H1 (cell line): ENCODE data around the gene AGO3. TPM values are rescaled to one million over a fixed set of nuclear protein-coding genes. Genes with fewer than 3 reads are reported as not detected.

ENCODE experiments used
- EP300 ChIP-seq, 2 experiments: IDR thresholded peaks; 1 replicate in 1 of 2; 2 replicates in 1 of 2; pipeline ENCODE4 v1.6.1; 2011 to 2012; ENCODE audit warnings: low read depth in 2 of 2, low read length in 2 of 2, mild to moderate bottlenecking in 2 of 2, borderline replicate concordance in 1 of 2, inconsistent platforms in 1 of 2, moderate library complexity in 1 of 2
- GTF2F1 ChIP-seq: IDR thresholded peaks from 2 replicates; pipeline ENCODE4 v1.6.1; 2012; ENCODE audit warnings: low read depth, low read length, improper control_type of control experiment, borderline replicate concordance
- JUN ChIP-seq: IDR thresholded peaks from 2 replicates; pipeline ENCODE4 v1.6.1; 2011; ENCODE audit warnings: low read depth, mild to moderate bottlenecking, improper control_type of control experiment, low read length
- POU5F1 ChIP-seq: IDR thresholded peaks from 2 replicates; pipeline ENCODE4 v1.6.1; 2011; ENCODE audit warnings: low read depth, mild to moderate bottlenecking, low read length, moderate library complexity
- RBBP5 ChIP-seq: IDR thresholded peaks from 2 replicates; pipeline ENCODE4 v1.7.1; 2012; ENCODE audit warnings: low read depth, mild to moderate bottlenecking, inconsistent platforms, low read length, moderate library complexity, borderline replicate concordance
- YY1 ChIP-seq: IDR thresholded peaks from 2 replicates; pipeline ENCODE4 v1.6.1; 2011; ENCODE audit warnings: low read depth, mild to moderate bottlenecking, low read length
- polyA plus RNA-seq, 7 experiments: library from polyadenylated mRNA; depleted of rRNA in 3 of 7; stranded (reverse) in 5 of 7; unstranded in 2 of 7; fragments of >200 nt in 5 of 7; fragments of 200-250 nt in 2 of 7; gene quantifications; 1 replicate in 5 of 7; 2 replicates in 1 of 7; 4 replicates in 1 of 7; pipeline versions ENCODE4 v1.2.1 to v1.2.3, GENCODE V29; 2011 to 2013; ENCODE audit warnings: missing spikeins in 2 of 7, mixed read lengths in 2 of 7
- total RNA-seq: library from RNA; stranded (reverse); fragmentation: NEBNext Ultra II Directional; extraction: Animal tissue kit (Norgen Biotek cat#: 25700); gene quantifications from 2 replicates; pipeline ENCODE4 v1.2.1, GENCODE V29; 2021

The AGO3 gene
- total and polyA plus RNA-seq, 2 of the 8 experiments (the other 6 are each of a cell fraction or from before 2014, with no cell fraction given), result 10.7 to 26.4 TPM

GRCh38 chr1:36091698-36092097 is 160.8 kb downstream of the AGO3 start (continued):
- no peak for TF ChIP-seq EP300 (IDR thresholded peaks at IDR 0.05; ENCODE audit: borderline replicate concordance in 1 of 2, low read depth in 2 of 2, low read length in 2 of 2)
- TF ChIP-seq RBBP5, result no peak
- TF ChIP-seq GTF2F1, result no peak
- no peak for TF ChIP-seq POU5F1
- TF ChIP-seq YY1, result no peak
- TF ChIP-seq JUN, result no peak
